ENCODE data around the gene EDAR.

Gene EDAR

DNA sequence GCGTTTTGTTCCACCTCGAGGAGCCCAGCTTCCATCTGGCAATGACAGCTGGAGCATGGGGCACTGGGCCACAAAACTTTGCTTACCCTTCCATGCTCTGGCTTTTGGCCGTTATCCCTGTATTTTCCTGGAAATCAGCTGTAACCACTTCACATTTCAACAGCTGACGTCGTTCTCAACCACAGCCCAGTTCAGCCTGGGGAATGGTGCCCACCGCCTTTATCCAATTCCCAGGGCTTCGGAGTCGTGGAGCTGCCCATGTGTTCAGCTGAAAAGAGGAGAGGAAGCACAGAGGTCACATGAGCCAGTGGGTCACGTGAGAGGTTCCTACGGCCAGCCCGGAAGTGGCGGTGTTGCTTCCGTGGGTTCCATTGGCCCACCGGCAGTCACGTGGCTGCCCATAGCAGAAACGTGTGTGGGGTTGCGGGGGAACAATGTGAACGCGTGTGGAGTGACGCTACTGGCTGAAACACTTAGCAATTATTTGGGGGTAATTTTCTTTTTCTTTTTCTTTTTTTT is 16.7 kb upstream of the EDAR start:
- DNase-seq (ENCODE audit: low spot score): no peak
- FAIRE-seq: peak; percentile 32

DNA sequence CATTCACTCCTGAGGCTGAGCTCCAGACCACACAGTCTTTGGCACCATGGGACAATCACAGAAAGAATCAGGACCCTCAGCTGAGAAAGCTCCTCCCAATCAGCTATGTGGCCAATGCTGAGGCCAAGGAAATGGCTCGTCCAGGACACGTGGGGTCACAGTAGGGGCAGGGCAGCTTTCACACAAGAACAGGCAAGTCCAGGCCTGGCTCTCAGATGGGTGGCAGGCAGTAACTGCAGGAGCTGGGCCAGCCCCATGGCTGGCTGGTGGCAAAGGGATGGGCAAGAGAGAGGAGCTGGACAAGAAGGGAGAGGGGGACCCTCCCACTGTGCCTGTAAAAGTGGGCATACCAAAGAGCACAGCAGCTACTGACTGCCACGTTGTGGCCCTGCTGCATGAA is 12.2 kb upstream of the EDAR start:
- no peak for DNase-seq (ENCODE audit: low spot score)
- FAIRE-seq: peak; percentile 40

DNA sequence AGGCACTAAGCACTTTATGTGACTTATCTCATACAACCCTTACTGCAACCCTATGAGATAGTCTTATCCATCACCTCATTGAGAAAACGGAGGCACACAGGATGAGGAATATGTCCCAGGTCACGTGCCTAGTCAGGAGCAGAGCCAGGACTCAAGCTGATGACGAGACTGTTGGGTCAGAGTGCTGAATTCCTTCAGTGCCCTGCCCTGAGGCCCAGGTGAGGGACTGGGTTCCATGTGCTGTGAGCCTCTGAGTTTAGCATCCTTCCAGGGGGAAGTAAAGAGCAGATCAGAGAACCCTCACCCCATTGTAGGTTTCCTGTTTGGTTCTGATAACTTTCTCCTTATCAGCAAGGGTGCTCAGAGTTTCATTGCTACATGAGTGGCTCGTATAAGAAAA is 11.7 kb upstream of the EDAR start:
- DNase-seq (ENCODE audit: low spot score): no peak
- FAIRE-seq: no peak

DNA sequence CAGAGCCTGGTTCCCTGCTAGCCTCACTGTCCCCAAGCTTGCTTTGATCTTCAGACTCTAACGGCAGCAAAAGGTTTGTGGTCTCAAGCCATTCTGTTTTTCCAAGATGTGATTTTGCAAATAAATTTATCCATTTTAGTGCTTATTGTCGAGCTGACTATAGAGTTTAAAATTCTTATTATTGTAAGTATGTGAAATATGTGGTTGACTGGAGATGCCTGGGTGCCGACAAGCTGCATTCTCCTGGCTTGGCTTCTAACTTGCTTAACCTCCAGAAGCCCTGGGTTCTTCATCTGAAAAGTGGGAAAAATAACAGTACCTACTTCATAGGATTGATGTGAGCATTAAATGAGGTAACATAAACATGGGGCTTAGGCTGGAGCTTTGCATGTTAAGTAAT is 9.9 kb upstream of the EDAR start:
- no peak for DNase-seq (ENCODE audit: low spot score)
- FAIRE-seq: no peak

DNA sequence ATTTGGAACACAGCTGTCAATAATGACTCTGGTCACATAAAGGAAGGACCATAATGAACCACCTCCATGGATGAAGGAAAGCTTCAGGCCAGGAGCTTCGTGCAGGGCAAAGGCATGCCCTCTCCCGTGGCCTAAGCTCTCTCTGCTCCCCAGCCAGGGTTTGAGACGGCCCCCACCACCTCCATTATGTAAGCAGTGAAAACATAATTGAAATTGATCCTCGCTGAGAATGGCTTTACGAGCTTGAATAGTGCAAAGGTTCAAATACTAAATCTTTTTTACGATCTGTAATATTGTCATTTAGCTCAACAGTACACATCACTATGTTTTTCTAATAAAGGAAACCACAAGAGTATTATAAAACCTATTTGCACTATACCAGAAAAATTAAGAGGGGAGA is 5.2 kb upstream of the EDAR start:
- DNase-seq (ENCODE audit: low spot score) (no peak), FAIRE-seq (no peak)

DNA sequence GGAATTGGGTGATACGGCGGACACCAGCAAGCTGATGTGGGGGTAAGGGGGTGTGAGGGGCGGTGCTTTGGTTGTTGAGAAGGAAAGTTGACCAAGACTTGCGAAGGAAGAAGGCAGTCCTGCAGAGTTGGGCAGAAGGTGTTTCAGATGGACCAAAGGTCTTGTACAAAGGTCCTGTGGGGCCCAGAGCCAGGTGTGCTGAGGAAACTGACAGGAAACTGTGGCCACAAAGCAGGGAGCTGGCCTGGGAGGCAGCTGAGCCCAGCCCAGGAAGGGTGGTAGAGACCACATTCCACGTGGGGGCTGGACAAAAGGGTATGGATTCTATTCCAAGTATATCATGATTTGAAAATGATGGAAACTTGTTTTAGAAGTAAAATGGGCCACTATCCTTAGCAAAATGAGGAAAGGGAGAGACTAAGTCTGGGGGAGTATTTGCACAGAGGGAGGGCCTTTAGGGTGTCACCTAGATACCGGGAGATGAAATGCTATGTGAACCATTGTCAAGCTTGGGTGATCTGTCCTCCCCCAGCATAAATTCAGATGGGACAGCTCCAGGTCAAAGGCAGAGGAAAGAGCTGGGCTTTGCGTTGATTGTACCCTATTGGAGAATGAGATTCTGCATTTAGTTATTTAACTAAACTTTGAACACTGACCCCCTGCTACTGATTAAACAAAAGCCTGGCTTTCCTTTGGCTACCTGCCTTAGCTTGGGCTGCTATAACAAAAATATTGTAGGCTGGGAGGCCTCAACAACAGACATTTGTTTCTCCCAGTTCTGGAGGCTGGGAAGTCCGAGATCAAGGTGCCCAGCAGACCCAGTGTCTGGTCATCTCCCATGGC is 4.3 kb upstream of the EDAR start:
- DNase-seq (ENCODE audit: low spot score) (no peak), FAIRE-seq (peak; percentile 23)

DNA sequence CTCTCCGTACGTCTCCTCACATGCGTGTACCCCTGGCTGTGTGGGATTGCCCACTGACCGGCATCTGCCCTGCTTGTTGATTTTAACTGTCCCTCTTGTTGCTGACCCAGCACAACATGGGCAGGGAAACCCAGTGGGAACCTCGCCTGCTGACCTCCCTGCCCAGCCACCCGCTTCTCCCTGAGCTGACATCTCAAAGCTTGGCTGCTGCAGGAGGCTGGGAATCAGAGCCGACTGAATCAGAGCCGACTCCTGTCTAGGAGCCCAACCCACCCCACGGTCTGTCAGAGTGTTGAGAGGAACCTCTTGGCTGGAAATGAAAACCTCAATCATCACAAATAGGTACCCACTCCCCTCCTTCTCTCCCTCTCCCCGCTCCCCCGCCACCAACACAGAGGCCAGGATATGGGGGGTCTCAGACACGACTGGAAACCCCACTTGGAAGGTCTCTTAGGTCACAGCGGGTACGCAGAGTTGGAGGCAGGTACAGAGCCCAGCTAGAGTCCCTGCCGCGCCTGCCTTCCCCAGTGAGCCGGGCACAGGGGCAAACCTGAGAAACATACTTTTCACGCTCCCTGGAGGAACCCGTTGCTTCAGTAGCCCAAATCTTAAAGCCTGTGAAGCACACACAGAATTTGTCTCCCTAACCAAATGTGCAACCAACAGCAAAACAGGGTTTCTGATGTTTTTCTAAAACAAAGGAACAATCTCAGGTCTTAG is 784 bp downstream of the EDAR start:
- FAIRE-seq (no peak), DNase-seq (ENCODE audit: low spot score) (no peak)

DNA sequence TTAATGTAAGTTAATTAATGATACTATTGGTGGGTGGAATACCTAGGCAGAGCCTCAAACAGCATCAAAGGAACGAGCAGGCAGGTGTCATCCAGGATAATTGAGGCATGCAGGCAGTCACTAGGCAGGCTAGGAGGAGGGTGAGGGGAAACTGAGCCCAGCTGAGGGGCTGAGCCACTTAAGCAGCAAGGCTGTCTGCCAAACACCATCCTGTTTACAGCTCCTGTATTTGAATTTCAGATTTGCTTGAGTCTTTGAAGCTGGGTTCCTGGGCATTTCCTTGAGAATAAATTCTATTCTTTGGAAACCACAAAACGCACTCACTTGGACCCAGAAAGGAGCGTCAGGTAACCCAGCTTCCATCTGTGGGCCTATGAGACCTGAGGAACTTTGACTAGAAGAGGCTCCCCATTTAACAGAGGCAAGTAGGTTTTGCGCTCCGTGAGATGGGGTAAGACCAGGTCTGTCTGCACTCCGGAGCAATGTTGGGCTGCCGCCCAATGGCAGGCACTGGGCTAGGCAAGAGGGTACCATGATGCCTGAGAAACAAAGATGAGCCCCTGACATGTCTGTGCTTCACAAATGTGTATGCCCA is 2.0 kb downstream of the EDAR start:
- no peak for FAIRE-seq
- DNase-seq (ENCODE audit: low spot score): no peak

DNA sequence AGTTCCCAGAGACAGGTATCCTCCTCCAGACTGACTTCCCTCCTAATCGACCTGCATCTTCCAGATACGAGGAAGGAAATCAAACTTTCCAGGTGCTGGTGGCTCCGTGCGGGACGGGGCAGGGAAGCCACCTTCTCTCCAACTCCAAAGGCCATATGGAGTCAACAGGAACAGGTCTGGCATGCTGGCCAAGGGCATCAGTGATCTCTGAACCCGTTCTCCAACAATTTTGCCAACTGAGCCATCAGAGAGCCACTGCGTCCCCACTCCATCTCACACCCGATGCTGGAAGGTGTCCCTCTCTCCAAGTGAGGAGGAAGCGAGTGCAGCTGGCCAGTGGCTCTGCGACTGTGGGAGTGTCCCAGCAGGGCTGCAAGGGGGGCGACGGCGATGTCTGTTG is 5.4 kb downstream of the EDAR start:
- FAIRE-seq: no peak
- no peak for DNase-seq (ENCODE audit: low spot score)

DNA sequence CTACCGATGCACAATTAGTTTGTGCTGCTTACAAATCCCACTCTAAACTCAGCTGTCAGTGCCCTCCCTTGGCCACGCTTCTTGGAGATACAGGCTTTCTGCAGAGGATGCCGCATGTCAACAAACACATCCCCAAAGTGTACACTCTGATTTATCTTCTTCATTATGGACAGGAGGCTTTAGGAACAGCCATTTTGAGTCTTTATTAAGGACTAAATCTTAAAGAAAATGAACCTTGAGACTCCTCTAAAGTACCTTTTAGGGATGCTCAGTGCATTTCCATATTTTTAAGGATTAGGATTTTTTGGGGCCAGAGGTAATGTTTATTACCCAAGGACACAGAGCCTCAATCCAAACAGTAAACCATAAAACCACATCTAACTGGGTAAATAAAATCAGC is 6.0 kb downstream of the EDAR start:
- FAIRE-seq: no peak
- no peak for DNase-seq (ENCODE audit: low spot score)

DNA sequence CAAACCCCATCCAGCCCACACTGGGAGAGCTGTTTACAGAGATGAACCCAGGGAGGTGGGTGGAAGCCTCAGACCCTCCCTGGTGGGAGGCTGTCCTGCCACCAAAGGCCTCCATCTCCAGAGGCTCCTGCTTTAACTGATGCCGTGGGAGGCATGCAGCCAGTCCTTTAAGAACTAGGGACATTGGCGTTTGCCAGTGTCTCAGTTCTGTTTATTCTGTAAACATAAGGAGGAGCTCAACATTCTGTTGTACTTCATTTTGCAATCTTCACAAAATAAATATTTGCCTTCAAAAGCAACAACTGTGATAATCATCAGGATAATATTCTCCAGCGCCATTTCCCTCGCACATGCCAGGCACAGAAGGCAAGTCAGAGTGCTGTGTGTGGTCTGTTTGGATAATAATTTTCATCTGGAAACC is 6.8 kb downstream of the EDAR start:
- no peak for FAIRE-seq
- DNase-seq (ENCODE audit: low spot score): no peak

DNA sequence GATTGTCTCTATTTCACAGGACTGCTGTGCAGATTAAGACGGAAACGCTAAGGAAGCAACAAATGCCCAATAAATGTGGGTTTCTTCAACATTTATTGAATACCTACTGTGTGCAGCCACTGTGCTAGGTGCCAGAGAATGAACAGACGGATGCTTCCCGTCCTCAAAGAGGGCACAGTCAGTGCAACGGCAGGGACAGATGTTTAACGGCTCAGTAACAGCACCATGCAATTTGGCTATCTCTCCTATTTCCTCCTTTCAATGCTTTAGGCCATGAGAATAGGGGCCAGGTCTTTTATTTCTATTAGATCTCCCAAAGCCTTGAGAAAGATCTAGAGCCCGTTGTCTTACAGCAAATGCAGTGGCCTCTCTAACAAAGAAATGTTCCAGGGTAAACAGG is 7.2 kb downstream of the EDAR start:
- DNase-seq (ENCODE audit: low spot score) (no peak), FAIRE-seq (no peak)

DNA sequence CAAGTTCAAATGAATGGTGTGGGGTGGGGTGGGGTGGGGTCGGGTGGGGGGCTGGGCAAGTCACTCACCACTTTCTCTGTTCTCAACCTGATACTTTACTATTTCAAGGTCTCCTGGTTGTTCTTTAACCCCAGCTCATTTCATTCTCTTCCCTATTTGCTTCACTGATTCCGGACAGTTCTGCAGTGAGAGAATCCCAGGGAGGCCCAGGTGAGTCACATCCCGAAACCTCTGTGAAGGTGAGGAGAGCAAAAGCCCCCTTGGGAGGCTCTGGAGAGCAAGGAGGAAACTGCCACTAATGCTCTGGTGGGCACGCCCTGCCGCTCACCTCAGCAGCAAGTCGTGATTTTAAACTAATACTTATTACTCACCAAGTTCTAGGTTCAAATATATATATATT is 8.9 kb downstream of the EDAR start:
- DNase-seq (ENCODE audit: low spot score) (no peak), FAIRE-seq (no peak)

DNA sequence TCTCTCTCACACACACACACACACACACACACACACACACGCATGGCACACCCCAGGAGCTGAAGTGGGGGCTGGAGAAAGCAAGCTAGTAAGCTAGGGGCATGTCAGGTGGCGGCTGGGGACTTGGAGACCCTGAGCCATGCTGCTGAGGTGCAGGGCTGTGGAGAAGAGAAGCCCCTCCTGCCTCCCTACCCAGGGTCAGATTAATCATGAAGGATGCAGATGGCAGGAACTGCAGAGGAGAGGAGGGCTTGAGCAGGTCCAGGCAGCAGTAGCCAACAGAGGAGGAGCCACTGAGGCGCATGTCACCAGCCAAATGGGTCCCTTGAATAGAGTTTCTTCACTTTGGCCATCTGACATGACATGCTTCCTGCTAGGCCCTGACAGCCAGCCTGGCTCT is 9.6 kb downstream of the EDAR start:
- no peak for FAIRE-seq
- DNase-seq (ENCODE audit: low spot score): no peak

DNA sequence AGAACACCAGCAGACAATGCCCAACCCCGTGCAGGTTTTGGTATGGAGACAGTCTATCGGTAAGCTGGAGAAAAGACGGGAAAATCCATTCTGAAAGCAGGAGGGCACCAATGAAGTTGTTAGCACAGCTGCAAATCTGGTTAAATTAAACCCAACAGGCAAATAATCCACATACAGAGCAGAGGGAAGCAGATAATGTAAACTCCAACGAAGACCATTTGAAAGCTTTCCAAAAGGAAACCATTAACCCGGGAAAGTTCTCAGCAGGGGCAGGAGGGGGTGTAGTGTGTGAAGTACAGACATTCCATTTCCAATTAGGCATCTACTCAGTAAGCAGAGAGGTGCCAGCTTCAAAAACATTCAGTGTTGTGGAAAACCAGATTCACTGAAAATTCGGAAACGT is 10.3 kb downstream of the EDAR start:
- no peak for FAIRE-seq
- no peak for DNase-seq (ENCODE audit: low spot score)

DNA sequence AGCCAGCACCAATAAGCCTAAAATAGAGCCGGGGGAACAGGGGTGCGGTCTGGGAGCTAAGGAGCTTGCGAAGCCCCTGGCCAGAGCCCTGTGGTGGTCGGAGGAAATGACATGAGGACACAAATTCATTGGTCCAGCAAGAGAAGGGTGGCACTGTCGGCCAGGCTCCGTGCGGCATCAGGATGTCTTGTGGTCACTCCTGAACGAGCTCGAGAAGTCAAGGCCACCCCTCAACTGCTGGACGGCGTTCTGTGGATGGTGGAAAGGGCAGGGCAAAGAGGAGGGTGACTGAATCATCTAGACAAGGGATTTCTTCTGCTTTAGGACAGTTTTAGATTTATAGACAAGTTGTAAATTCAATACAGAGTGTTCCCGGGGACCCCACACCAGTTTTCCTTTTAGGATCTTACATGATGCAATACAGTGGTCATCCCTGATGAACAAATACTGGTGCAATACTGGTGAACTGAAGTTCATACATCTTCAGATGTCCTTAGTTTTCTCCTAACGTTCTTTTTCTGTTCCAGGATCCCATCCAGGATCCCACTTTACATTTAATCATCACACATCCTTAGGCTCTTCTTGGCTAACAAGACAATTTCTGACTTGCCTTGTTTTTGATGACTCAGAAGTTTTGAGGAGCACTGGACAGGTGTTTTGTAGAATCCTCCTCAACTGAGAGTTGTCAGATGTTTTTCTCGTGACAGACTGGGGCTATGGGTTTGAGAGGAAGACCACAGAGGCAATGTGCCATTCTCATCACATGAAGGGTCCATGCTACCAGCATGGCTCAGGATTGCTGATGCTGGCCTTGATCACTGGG is 13.2 kb downstream of the EDAR start:
- DNase-seq (ENCODE audit: low spot score): no peak
- no peak for FAIRE-seq

DNA sequence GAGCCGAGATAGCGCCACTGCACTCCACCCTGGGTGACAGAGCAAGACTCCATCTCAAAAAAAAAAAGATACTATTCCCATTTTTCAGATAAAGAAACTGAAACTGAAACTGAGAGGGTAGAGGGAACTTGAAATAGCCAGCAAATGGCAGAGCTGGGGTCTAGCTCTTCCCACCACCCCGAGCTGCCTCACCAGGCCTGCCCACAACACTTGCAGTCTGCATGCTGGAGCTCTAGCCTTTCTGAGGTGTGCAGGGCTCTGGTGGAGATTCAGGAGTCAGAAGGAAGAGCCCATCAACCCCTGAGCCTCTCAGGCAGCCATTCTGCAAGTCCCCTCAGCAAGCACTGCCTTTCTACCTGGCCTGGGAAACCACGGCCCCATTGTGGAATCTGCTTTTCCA is 14.3 kb downstream of the EDAR start:
- DNase-seq (ENCODE audit: low spot score): no peak
- FAIRE-seq: no peak

DNA sequence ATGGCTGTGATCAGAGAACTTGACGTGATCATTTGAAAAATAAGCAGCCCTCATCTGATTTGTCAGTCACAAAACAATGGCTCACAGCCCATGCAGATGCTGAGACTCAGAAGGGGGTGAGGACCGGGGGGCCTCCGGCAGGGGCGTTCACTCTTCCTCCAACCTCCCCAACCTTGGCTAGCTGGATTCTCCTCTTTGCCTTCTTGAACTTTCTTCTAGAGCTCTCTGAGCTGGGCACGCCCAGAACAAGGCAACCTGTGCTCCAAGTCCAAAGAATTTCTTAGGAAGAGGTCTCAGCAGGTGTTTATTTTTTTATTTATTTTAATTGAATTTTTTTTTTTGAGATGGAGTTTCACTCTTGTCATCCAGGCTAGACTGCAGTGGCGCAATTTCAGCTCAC is 16.4 kb downstream of the EDAR start:
- DNase-seq (ENCODE audit: low spot score): no peak
- FAIRE-seq: no peak

DNA sequence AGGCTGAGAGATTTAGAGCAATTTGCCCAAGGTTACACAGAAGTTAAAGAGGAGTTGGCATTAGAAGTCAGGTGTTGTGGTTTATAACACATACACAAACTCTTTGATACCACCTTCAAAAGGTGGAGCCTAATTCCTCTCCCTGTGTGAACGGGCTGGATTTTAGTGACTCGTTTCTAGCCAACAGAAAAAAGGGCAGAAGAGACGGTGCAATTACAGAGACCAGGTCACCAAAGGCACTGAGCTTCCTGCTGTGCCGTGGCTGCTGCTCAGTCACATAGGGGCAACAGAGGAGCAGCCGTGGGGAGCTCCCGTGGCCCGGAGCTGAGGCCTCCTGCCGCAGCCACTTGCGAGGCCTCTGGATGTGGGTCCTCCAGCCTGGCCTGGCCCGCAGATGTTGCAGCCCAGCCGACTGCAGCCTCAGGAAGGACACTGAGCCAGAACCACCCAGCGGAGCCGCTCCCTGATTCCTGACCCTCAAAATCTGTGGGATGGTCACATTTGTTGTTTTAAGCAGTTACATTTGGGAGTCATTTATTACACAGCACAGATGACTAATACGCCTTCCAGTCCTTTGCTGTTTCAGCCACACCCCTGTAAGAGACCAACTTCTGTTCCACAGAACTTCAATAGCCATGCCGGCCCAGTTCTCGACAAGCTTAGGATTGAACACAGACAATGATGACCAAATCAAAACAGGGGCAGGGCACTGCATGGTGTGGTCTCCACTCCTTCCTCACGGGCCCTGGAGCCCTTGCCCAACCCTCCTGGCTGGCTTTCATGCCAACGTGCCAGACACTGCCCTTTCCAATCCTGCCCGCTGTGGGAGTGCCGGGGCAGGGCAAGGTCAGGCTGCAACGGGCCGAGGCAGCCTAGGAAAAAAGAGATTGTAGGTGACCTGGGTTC is 17.1 kb downstream of the EDAR start:
- DNase-seq (ENCODE audit: low spot score) (peak; percentile 62), FAIRE-seq (peak; percentile 67)

DNA sequence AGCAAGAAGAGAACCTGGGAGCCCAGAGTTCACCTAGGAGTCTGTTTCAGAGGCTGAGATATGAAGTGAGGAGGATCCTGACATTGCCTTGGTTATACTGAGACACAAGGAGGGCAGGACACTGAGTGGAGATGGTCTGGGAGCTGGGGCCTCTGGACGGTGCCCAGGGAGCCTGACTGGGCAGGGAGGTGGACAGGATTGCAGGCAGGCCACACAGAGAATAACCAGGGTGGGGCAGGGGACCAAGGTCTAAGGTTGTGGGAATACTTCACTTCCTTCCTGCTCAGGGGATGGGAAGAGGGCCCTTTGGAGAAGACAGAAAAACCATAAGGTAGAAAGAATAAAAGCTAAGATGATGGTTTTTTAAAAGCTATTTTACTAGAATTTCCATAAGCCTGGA is 18.7 kb downstream of the EDAR start:
- DNase-seq (ENCODE audit: low spot score) (no peak), FAIRE-seq (no peak)

DNA sequence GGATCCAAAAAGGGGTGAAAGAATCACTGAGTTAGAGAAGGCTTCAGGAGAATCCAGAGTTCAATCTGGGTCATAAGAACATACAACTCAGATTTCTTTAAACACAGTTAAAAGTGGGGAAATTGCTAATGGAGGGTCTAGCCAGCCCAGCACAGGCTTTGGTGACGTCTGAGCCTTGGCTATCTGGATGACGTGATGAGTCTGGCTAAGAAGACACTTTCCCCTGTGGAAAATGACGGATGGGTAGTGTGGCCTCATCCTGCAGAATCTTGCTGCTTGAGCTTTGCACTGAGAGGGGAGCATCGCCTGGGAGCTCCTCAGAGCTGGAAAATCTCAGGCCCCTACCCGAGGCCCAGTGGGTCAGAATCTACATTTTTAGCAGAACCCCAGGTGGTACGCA is 19.2 kb downstream of the EDAR start:
- FAIRE-seq (no peak), DNase-seq (ENCODE audit: low spot score) (no peak)
